22Rv1 (cell line): ENCODE data around the gene RPP40.
A peak's percentile ranks its signal among the peaks of the same experiment; 100 is the strongest.

Experiments
- H3K27ac ChIP-seq: fragments of 450-650 bp; 2 replicates; pipeline ENCODE4 v1.5.1; 2017
- ZFX ChIP-seq: fragments of 450-650 bp; IDR thresholded peaks from 2 replicates; pipeline ENCODE4 v1.6.1; 2017; ENCODE audit warnings: antibody characterized with exemption, borderline replicate concordance
- TF ChIP-seq, protein P1 (sequence below): fragments of 450-650 bp; IDR thresholded peaks from 2 replicates; pipeline ENCODE4 v1.5.1; 2017; ENCODE audit warnings: mild to moderate bottlenecking

Gene RPP40

DNA sequence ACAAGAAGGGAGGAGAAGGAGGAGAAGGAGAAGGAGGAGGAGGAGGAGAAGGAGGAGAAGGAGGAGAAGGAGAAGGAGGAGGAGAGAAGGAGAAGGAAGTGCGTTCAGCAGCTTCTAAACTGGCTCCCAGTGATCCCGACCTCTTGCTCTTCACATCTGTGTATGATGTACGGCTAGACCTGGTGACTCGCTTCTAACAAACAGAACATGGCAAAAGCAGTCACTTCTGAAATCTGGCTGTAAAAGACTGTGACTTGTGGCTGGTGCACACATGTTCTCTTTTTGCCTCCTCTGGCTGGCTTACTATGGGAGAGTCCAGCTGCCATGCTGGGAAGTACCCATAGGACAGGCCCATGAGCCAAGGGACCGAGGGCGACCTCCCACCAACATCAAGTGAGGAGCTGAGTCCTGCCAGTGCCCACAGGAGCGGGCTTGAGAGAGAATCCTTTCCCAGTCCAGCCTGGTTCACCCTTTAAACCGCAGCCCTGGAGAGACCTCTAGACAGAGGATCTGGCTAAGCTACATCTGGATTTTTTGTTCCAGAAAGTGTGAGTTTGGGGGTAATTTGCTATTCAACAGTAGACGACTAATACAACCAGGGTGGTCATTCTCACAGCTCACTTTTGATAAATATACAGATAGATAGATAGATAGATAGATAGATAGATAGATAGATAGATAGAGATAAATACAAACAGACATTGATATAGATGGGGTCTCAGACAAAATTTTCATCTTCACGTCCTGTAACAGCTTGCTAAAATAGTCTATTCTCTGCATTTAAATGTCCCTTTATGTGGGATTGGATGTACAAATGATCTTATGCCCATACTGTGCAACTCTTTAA lies 42.3 kb downstream of the RPP40 start:
- no peak for TF ChIP-seq ZFX
- TF ChIP-seq, protein P1, sequence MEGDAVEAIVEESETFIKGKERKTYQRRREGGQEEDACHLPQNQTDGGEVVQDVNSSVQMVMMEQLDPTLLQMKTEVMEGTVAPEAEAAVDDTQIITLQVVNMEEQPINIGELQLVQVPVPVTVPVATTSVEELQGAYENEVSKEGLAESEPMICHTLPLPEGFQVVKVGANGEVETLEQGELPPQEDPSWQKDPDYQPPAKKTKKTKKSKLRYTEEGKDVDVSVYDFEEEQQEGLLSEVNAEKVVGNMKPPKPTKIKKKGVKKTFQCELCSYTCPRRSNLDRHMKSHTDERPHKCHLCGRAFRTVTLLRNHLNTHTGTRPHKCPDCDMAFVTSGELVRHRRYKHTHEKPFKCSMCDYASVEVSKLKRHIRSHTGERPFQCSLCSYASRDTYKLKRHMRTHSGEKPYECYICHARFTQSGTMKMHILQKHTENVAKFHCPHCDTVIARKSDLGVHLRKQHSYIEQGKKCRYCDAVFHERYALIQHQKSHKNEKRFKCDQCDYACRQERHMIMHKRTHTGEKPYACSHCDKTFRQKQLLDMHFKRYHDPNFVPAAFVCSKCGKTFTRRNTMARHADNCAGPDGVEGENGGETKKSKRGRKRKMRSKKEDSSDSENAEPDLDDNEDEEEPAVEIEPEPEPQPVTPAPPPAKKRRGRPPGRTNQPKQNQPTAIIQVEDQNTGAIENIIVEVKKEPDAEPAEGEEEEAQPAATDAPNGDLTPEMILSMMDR: no peak

DNA sequence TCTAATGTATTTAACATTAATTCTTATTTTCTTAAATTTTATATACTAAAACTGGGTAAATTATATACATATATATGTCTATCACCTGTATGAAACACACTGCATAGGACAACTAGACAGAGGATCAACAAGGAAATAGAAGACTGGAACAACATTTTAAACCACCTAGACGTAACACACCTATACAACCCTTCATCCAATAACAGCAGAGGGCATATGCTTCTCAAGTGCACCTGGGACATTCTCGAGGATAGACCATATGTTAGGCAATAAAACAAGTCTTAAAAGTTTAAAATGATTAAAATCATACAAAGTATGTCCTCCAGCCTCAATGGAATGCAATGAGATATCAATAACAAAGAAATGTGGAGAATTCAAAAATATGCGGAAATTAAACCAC lies 45.2 kb downstream of the RPP40 start:
- H3K27ac ChIP-seq: no peak overlapping the region
- TF ChIP-seq, protein P1: no peak
- no peak for TF ChIP-seq ZFX

More for the DNA sequence above, 42.3 kb downstream of the RPP40 start:
- no peak overlapping the region for H3K27ac ChIP-seq

DNA sequence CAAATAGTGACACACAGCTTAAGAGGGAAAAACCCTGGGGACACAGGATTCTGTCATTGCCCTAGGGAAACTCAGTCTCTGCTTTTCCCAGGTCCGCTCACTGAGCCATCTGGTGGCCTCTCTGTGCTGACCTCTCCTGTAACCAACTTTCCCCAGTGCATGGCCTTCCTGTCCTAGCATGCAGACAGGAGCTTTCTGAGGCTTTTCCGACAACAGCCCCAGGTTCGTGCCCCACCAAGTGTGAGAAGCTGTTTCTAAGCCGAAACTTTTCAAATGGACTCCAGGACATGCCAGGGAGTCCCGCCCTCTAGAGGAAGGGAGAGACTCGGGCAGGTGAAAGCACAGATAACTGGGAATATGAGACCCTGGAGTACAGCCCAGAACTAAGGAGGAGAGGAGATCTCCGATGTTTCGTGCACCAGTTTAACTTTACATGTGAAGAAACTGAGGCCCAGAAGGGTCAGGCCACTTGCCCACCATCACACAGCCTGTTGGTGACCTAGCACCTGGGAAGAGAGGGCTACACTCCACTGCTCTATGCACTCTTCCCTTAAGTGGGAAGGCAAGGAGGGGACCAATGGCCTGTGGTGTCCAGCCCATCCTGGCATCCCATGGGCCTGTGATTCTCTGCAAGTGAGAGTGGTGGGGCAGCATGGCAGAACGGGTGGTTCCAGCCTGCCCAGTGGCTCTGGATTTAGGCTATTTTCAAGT lies 46.2 kb downstream of the RPP40 start:
- H3K27ac ChIP-seq: no peak overlapping the region
- TF ChIP-seq, protein P1: peak; percentile 57
- TF ChIP-seq ZFX: no peak

DNA sequence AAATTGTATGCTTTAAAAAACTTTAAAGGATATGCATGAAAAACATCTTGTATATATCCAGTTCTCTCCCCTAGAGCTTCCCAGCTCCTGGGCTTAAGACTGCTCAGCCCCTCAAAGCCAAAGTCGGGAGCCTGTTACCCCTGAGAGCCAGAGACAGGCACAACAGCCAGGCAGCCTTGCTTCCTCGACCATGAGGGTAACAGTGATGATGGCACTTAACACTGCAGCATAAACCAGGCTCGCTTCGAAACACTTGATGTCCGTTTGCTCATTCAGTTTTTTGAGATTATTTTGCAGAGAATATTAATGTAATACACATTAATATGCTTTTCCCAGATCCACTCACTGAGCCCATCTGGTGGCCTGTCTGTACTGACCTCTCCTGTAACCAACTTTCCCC lies 47.2 kb downstream of the RPP40 start:
- H3K27ac ChIP-seq: no peak overlapping the region
- TF ChIP-seq, protein P1: no peak
- TF ChIP-seq ZFX: no peak

DNA sequence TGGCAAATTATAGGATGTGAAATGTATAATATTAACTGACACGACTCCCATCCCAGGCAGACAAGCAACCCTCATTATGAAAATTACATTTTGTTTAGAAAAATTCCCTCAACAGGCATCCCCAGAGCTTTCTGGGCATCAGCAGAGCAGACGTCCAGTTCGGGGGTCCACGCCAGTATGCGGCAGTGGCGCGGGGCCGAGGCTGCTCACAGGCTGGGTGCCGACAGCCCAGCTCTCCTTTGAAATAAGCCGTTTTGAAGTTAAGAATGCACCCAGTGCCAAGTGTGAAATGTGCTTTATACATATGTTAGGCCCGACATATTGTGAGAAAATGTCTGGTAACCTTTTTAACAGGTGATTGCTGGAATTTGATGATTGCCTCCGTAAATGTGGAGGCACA lies 50.4 kb downstream of the RPP40 start:
- no peak overlapping the region for H3K27ac ChIP-seq
- TF ChIP-seq, protein P1: no peak
- TF ChIP-seq ZFX: no peak

DNA sequence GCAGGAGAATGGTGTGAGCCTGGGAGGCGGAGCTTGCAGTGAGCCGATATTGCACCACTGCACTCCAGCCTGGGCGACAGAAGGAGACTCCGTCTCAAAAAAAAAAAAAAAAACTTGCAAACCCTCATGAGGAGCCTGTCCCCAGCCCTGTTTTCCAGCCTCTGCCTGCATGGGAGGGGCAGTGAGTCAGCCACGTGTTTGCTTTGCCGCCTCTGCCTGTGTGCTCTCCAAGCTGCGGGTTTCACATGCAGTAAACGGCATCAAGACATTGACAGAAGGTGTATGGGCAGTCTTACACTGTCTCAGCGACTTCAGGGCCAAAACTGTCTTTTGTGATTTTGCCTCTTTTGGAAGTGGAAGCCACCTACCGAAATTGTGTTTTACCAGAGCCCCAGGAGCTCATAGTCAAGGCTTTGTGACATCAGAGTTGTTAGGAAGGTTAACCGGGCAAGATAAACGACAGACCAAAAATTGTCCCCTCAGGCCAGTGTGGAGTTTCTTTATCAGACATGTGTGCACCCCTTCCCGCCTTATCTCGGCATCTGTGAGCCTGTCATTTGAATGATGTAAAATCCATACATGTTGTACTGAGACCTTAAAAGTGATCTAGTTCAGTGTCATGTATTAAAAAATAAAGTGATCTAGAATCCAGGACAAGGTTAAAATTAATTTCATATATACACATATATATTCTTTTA lies 52.9 kb downstream of the RPP40 start:
- TF ChIP-seq, protein P1: no peak
- TF ChIP-seq ZFX: no peak
- no peak overlapping the region for H3K27ac ChIP-seq
